Measurements from ENCODE around the gene CCNY. TPM values are rescaled to one million over a fixed set of nuclear protein-coding genes. Genes with fewer than 3 reads are reported as not detected.
"Not testable (repeated sequence)": the region's sequence is repeated elsewhere in the genome, so short reads cannot be mapped to it uniquely, and the experiment has no call there.

Gene CCNY
- total RNA-seq, 1 donor from 2014 or later = 37.5 TPM

- TF ChIP-seq CTCF (IDR thresholded peaks at IDR 0.05) = no peak
- Histone ChIP-seq H3K4me1 (peaks cover 0 to 3% of the 10 kb centered on the region in 2 donors), H3K27me3 (no peaks in the 10 kb centered on the region), H3K4me3 (no peak overlapping the region), H3K36me3 (no peaks in the 10 kb centered on the region), H3K27ac (no peak overlapping the region), H3K9me3 (no peaks in the 10 kb centered on the region)
- no peak for DNase-seq (ENCODE audit: low spot score in 2 of 2)
- intact Hi-C loops (cut with DNase I) = no loop called here
Measured at GRCh38 chr10:35517431-35518181, 181.3 kb downstream of the CCNY start.

- H3K4me1 ChIP-seq, H3K4me3 ChIP-seq: not testable (repeated sequence)
Measured at GRCh38 chr10:35518187-35518586, 181.9 kb downstream of the CCNY start.

GRCh38 chr10:35520996-35521395 is 184.7 kb downstream of the CCNY start:
- Histone ChIP-seq H3K9me3 (no peaks in the 10 kb centered on the region), H3K27me3 (no peaks in the 10 kb centered on the region), H3K4me3 (no peak overlapping the region), H3K36me3 (no peaks in the 10 kb centered on the region), H3K27ac (no peak overlapping the region), H3K4me1 (peaks cover 0 to 3% of the 10 kb centered on the region in 2 donors)
- intact Hi-C loops (cut with DNase I) = no loop called here
- no peak for TF ChIP-seq CTCF (IDR thresholded peaks at IDR 0.05)
- DNase-seq (ENCODE audit: low spot score in 2 of 2) = no peak

More at GRCh38 chr10:35518187-35518586, 181.9 kb downstream of the CCNY start:
- H3K36me3 ChIP-seq; H3K27me3 ChIP-seq; H3K27ac ChIP-seq; intact Hi-C loops (cut with DNase I); H3K9me3 ChIP-seq; DNase-seq (ENCODE audit: low spot score in 2 of 2): not testable (repeated sequence)

GRCh38 chr10:35523670-35524225 is 187.4 kb downstream of the CCNY start:
- Histone ChIP-seq H3K4me3 (no peak overlapping the region), H3K9me3 (no peaks in the 10 kb centered on the region), H3K27ac (no peak overlapping the region), H3K27me3 (no peaks in the 10 kb centered on the region), H3K36me3 (no peaks in the 10 kb centered on the region), H3K4me1 (no peaks in the 10 kb centered on the region)
- no peak for TF ChIP-seq CTCF (IDR thresholded peaks at IDR 0.05)
- intact Hi-C loops (cut with DNase I) = no loop called here
- DNase-seq (ENCODE audit: low spot score in 2 of 2) = no peak

GRCh38 chr10:35526746-35527145 is 190.4 kb downstream of the CCNY start:
- no peaks in the 10 kb centered on the region for H3K27me3 ChIP-seq
- no peak overlapping the region for H3K27ac ChIP-seq
- intact Hi-C loops (cut with DNase I) = no loop called here
- H3K36me3 ChIP-seq = peaks cover 16 to 20% of the 10 kb centered on the region in 2 donors
- DNase-seq (ENCODE audit: low spot score in 2 of 2) = no peak
- H3K9me3 ChIP-seq = no peaks in the 10 kb centered on the region
- H3K4me3 ChIP-seq = no peak overlapping the region
- no peak for TF ChIP-seq CTCF (IDR thresholded peaks at IDR 0.05)
- no peaks in the 10 kb centered on the region for H3K4me1 ChIP-seq

DNA sequence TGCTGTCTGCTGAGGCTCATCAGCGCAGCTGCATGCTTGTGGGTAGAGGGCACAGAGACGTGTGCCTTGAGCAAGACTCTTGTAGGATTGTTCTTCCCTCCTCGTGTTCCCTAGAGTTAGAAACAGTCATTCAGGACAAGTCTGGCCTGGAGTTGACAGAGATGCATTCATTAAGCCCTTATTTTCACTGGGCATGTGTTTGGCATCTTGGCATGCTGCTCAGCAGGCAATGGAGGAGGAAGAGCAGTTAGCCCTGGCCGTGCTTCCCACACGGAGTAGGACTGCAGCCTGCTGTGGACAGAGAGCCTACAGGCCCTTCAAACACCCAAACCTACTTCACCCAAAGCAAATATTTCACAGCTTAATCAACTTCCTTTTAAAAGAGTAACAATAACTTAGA is 195.8 kb downstream of the CCNY start:
- Histone ChIP-seq H3K27me3 (no peaks in the 10 kb centered on the region), H3K27ac (no peak overlapping the region), H3K9me3 (no peaks in the 10 kb centered on the region), H3K4me1 (no peaks in the 10 kb centered on the region), H3K36me3 (peaks cover 43 to 57% of the 10 kb centered on the region in 2 donors), H3K4me3 (no peak overlapping the region)
- DNase-seq (ENCODE audit: low spot score in 2 of 2) = no peak
- no peak for TF ChIP-seq CTCF (IDR thresholded peaks at IDR 0.05)
- intact Hi-C loops (cut with DNase I) = no loop called here

Measured in ascending aorta (tissue), 2 donors.